ENCODE data around the gene TBCD. TPM values are rescaled to one million over a fixed set of nuclear protein-coding genes. Genes with fewer than 3 reads are reported as not detected.
"Not testable (repeated sequence)": the region's sequence is repeated elsewhere in the genome, so short reads cannot be mapped to it uniquely, and the experiment has no call there.

TBCD gene
- polyA plus RNA-seq, 1 donor = 76.4 TPM

GRCh38 chr17:82970067-82970466 is 218.2 kb downstream of the TBCD start:
- DNase-seq = no peak

- DNase-seq = no peak
Measured at GRCh38 chr17:82970818-82971590, 219.1 kb downstream of the TBCD start.

GRCh38 chr17:82972836-82973372 is 221.0 kb downstream of the TBCD start:
- DNase-seq = no peak

- no peak for DNase-seq
Measured at GRCh38 chr17:82973456-82974135, 221.7 kb downstream of the TBCD start.

- DNase-seq = no peak
Measured at GRCh38 chr17:82974136-82974952, 222.5 kb downstream of the TBCD start.

GRCh38 chr17:82976982-82977488 is 225.2 kb downstream of the TBCD start:
- DNase-seq = no peak

GRCh38 chr17:82977606-82978005 is 225.7 kb downstream of the TBCD start:
- DNase-seq = no peak

GRCh38 chr17:82978765-82979349 is 227.0 kb downstream of the TBCD start:
- DNase-seq = no peak

- DNase-seq = no peak
Measured at GRCh38 chr17:82979718-82980117, 227.9 kb downstream of the TBCD start.

- no peak for DNase-seq
Measured at GRCh38 chr17:82980632-82981031, 228.8 kb downstream of the TBCD start.

GRCh38 chr17:82981141-82981730 is 229.4 kb downstream of the TBCD start:
- DNase-seq = no peak

- DNase-seq = no peak
Measured at GRCh38 chr17:82983510-82984248, 231.8 kb downstream of the TBCD start.

- not testable (repeated sequence) for DNase-seq
Measured at GRCh38 chr17:82984249-82984617, 232.4 kb downstream of the TBCD start.

GRCh38 chr17:82984751-82985427 is 233.0 kb downstream of the TBCD start:
- no peak for DNase-seq

GRCh38 chr17:82985428-82985805 is 233.6 kb downstream of the TBCD start:
- peak; percentile 53 for DNase-seq

GRCh38 chr17:82985973-82986372 is 234.1 kb downstream of the TBCD start:
- DNase-seq = peak; percentile 52

- not testable (repeated sequence) for DNase-seq
Measured at GRCh38 chr17:82989051-82989450, 237.2 kb downstream of the TBCD start.

GRCh38 chr17:82989881-82990280 is 238.0 kb downstream of the TBCD start:
- DNase-seq = no peak

- DNase-seq = no peak
Measured at GRCh38 chr17:82993005-82993404, 241.1 kb downstream of the TBCD start.
